Cardiac fibroblast (primary cell): ENCODE data around the gene MSANTD2.

Experiments used
- DNase-seq, 2 donors: peaks; one replicate each; pipeline versions ENCODE4 v3.0.0 to v3.0.0-alpha.2; 2010; ENCODE audit warnings: low read depth in 2 of 2
- H3K4me3 ChIP-seq, 2 donors: replicated peaks in 1 of 2; 1 replicate in 1 of 2; 2 replicates in 1 of 2; pipeline ENCODE4 v1.5.1; 2011; ENCODE audit warnings: low read depth in 2 of 2, low read length in 2 of 2, mild to moderate bottlenecking in 2 of 2, moderate library complexity in 1 of 2
- CTCF ChIP-seq: IDR thresholded peaks from one replicate; pipeline ENCODE4 v1.5.1; 2011; ENCODE audit warnings: low read depth, mild to moderate bottlenecking, low read length, inconsistent platforms

MSANTD2 gene

GRCh38 chr11:124823512-124824376, 23.5 kb upstream of the MSANTD2 start:
- no peak for TF ChIP-seq CTCF
- H3K4me3 ChIP-seq, result no peak overlapping the region
- DNase-seq, result no peak

GRCh38 chr11:124821995-124822730, 22.0 kb upstream of the MSANTD2 start:
- no peak for DNase-seq
- no peak overlapping the region for H3K4me3 ChIP-seq
- no peak for TF ChIP-seq CTCF

GRCh38 chr11:124817036-124817435, 16.8 kb upstream of the MSANTD2 start:
- H3K4me3 ChIP-seq, result no peak overlapping the region
- DNase-seq, result no peak
- TF ChIP-seq CTCF, result no peak

- no peak overlapping the region for H3K4me3 ChIP-seq
- DNase-seq, result no peak
- TF ChIP-seq CTCF, result no peak
Measured at GRCh38 chr11:124814739-124815138, 14.5 kb upstream of the MSANTD2 start.

GRCh38 chr11:124812876-124813275, 12.7 kb upstream of the MSANTD2 start:
- DNase-seq, result peak in 1 of 2 donors; percentile 28
- TF ChIP-seq CTCF, result no peak

GRCh38 chr11:124811399-124812125, 11.4 kb upstream of the MSANTD2 start:
- H3K4me3 ChIP-seq, result no peak overlapping the region
- no peak for DNase-seq
- TF ChIP-seq CTCF, result no peak

More at GRCh38 chr11:124812876-124813275, 12.7 kb upstream of the MSANTD2 start:
- H3K4me3 ChIP-seq, result no peak overlapping the region
